ENCODE measurements around the gene STX18.
A peak's percentile ranks its signal among the peaks of the same experiment; 100 is the strongest.
"Not testable (repeated sequence)": the region's sequence is repeated elsewhere in the genome, so short reads cannot be mapped to it uniquely, and the experiment has no call there.

Gene STX18

GRCh38 chr4:4541661-4542570 lies at the start of gene STX18:
STX18 (minus strand) TSS chr4:4542048; CDS start chr4:4541964, 84 bp downstream.
- DNase-seq = peak; percentile 77

- DNase-seq = no peak
These were observed 49.2 kb upstream of the STX18 start for GRCh38 chr4:4591071-4591470.

- no peak for DNase-seq
These were observed 48.7 kb upstream of the STX18 start for GRCh38 chr4:4590546-4590945.

GRCh38 chr4:4585012-4585670 lies 43.3 kb upstream of the STX18 start:
- no peak for DNase-seq

GRCh38 chr4:4583606-4584005 lies 41.8 kb upstream of the STX18 start:
- no peak for DNase-seq

- DNase-seq = no peak
These were observed 40.8 kb upstream of the STX18 start for GRCh38 chr4:4582653-4583052.

- no peak for DNase-seq
These were observed 38.6 kb upstream of the STX18 start for GRCh38 chr4:4580494-4580893.

GRCh38 chr4:4578981-4579380 lies 37.1 kb upstream of the STX18 start:
- no peak for DNase-seq

- DNase-seq = no peak
These were observed 35.6 kb upstream of the STX18 start for GRCh38 chr4:4577359-4577875.

- peak; percentile 34 for DNase-seq
These were observed 33.7 kb upstream of the STX18 start for GRCh38 chr4:4575284-4576211.

- no peak for DNase-seq
These were observed 32.9 kb upstream of the STX18 start for GRCh38 chr4:4574792-4575191.

- no peak for DNase-seq
These were observed 32.2 kb upstream of the STX18 start for GRCh38 chr4:4574052-4574451.

GRCh38 chr4:4572821-4573220 lies 31.0 kb upstream of the STX18 start:
- DNase-seq = no peak

GRCh38 chr4:4569861-4570260 lies 28.0 kb upstream of the STX18 start:
- DNase-seq = not testable (repeated sequence)

GRCh38 chr4:4568806-4569427 lies 27.1 kb upstream of the STX18 start:
- peak; percentile 25 for DNase-seq

GRCh38 chr4:4566359-4566758 lies 24.5 kb upstream of the STX18 start:
- DNase-seq = not testable (repeated sequence)

- DNase-seq = no peak
These were observed 22.7 kb upstream of the STX18 start for GRCh38 chr4:4564522-4564921.

GRCh38 chr4:4560642-4561041 lies 18.8 kb upstream of the STX18 start:
- no peak for DNase-seq

- no peak for DNase-seq
These were observed 18.3 kb upstream of the STX18 start for GRCh38 chr4:4560136-4560535.

GRCh38 chr4:4559596-4559995 lies 17.7 kb upstream of the STX18 start:
- DNase-seq = no peak

GRCh38 chr4:4558881-4559280 lies 17.0 kb upstream of the STX18 start:
- no peak for DNase-seq

- no peak for DNase-seq
These were observed 14.1 kb upstream of the STX18 start for GRCh38 chr4:4555916-4556315.

Data from NCI-H345 (cell line).